T-helper 2 cell (primary cell): ENCODE data around the gene LYZL6.
A peak's percentile ranks its signal among the peaks of the same experiment; 100 is the strongest.

Experiments used
- DNase-seq, 5 experiments: peaks; one replicate each; pipeline versions ENCODE4 v3.0.0 to v3.0.0-alpha.2; 2012 to 2022
- total RNA-seq, 2 donors: gene quantifications; one replicate each; lab custom pipeline; 2026; lab: John Stamatoyannopoulos, UW

LYZL6 gene, protein sequence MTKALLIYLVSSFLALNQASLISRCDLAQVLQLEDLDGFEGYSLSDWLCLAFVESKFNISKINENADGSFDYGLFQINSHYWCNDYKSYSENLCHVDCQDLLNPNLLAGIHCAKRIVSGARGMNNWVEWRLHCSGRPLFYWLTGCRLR
- total RNA-seq = 0 reads per million in 2 donors

DNA sequence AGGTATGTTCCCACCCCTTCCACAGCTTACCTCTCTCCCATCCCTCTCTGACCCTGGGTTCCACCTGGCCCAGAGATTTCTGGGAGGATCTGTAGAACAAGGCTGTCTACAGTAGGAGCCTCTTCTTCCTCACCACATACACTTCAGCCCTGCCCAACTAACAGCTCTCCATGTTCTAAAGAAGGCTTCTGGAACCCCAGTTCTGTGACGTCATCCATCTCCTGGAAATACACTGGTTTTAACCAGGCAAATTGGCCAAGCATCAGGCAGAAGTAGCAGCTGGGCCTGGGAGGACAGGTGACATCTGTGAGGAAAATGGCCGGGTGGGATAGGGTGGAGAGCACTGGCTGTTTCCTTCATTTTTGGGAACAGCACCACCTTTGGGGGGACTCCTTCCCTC lies at the start of gene LYZL6:
Gene LYZL6 (minus strand): TSS at position 177 of the 400 bp plus-strand sequence. CDS start 4,357 bp downstream, outside the sequence.
- no peak for DNase-seq

DNA sequence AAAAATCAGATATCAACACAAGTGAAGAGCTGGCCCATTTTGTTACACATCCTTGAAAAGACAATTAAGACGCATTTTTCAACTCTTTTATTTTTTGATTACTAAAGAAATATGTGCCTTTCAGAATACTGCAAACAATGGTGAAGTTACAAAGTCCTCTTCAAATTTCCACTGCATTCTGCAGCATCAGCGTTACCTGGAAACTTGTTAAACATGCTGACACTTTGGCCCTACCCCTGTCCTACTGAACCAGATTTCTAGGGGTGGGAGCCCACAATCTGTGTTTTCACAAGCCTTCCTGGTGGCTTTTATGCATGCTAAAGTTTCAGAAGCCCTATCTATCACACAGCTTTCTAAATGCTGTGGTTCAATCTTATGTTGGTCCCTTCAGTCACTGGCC lies 47.6 kb upstream of the LYZL6 start:
- no peak for DNase-seq

DNA sequence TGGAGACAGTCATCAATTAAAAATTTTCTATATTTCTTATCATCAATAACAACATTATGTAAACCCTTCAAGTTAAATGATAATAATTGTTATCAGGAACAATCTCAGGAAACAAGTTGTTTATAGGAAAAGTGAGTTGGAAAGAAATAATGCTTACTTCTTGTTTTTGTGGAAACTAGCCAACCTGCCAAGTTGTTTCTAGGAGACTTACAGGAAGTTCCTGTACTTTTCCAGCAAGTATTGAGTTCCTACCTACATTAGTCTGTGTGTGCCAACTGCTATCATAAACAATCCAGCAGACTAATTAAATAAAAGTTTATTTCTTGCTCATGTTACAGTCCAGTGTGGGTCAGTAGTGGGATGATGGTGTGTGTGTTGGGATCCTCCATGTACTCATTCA lies 44.7 kb upstream of the LYZL6 start:
- DNase-seq = no peak

DNA sequence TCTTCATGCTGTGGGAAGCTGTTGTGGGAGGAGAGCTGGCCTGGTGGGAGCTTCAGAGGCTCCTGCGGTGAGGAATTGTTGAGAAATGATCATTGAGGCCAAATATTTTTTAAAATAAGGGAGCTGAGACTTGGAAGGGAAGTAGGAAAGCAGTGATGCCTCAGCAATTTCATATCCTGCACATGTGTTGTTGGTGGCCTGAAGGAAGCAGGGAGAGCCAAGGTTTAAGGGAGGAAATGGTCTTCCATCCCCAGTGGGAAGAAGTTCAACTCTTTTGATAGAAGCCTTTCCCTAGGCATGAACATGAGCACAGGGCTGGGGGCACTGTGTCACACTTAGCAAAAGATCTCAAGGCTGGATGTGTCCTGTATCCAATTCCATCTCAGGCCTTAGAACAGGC lies 43.1 kb upstream of the LYZL6 start, which contains the start of gene CCL14:
Gene CCL14 (minus strand): TSS at position 87 of the 400 bp plus-strand sequence. CDS start 80 bp downstream, at position 7.
- no peak for DNase-seq

DNA sequence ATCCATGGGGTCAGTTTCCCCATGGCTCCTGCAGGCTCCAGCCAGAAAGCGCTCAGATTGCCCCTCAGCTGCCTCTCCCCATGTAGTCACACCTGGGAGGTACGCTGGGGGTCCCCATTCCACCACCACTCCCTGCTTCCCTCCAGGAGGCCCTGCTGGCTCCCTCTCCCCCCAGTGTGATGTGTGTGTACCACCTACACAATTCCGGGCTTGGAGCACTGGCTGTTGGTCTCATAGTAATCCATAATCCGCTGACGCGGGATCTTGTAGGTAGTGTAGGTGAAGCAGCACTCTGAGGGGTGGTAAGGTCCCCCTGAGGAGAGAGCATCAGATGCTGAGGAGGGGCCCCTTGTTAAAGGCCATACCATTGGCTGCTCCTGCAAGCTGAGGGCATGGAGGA lies 40.6 kb upstream of the LYZL6 start:
- no peak for DNase-seq

DNA sequence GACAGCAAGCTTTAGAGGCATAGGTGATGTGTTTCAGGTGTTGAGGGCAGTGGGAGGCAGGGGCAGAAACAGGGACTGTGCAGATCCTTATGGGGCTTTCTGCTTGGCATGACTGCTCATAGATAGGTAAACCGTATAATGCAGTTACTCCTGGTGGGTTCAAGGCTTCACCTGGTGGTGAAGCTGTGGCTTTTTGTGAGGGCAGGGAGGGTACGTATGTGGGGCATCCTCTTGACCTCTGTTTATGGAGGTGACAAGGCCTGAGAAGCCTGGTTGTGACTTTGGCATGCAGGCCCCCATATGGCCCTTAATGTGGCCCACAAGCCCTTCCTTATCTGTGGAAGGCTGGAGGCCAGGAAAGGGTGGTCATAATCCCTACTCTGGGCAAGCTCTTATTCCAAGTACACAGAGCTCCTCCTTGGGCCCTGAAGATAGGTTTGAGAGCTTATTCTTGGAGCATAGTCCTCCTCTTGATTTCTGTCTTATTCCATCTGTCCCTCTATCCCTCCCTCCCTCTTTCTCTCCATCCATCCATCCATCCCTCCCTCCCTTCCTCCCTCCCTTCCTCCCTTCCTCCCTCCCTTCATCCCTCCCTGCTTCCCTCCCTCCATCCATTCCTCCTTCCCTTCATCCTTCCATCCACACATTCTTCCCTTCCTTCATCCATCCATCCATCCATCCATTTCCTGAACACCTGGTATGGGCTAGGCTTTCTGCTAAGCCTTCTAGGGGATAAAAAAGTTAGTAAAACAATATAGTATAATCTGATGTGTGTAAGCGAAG lies 39.1 kb upstream of the LYZL6 start:
- no peak for DNase-seq

DNA sequence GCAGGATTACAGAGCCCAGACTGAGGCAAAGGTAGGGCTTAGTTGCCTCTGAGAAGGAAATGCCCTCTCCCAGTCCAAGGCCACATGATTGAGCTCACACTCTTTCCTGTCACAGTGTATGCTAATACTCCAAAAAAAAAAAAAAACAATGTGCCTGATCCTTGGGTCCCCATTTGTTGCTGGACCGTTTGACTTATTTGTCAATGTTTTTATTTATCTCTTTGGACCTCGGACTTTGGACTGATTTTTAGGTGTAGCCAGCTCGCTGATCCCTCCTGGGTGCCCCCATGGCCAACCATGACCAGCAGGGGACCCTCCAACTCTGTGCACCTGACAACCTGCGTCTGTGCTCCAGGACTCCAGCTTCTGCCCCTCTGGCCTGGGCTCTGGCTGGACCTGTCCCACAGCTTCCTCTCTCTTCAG lies 38.4 kb upstream of the LYZL6 start:
- DNase-seq = no peak

DNA sequence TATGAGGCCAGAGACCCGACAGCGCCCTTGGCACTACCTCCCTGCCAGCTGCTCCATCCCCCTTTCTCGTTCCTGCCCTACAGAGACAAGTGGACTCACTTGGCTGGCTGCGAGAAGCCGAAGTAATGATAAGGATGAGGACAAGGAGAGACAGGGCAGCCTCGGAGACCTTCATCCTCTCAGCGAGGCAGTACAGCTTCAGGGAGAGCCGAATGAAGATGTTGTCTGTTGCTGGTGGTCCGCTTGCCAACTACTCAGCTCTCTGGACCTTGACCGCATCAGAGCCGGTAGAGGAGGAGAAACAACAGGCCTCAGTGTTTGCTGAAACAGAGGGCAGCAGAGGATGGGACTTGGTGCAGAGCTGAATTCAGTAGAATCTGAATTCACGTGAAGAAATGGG lies 37.7 kb upstream of the LYZL6 start, which contains the start of gene CCL16:
Gene CCL16 (minus strand): TSS at position 252 of the 400 bp plus-strand sequence. CDS start 77 bp downstream, at position 175.
- no peak for DNase-seq

DNA sequence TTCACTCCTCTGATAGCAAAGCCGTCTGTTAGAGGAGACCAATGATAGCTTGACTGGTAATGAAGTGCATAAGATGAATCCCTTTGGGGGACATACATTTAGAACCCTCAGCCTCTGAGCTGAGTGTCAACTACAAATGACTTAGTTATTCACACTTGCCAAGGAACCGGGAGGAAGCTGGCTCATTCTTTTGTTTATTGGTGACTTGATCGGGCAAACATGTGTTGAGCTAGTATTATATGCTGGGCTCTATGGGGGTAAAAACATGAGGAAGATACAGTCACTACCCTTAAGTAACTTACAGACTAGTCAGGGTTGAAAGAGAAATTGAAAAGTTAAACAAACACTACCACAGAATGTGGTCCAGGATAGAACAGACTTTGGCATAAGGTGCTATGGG lies 34.8 kb upstream of the LYZL6 start:
- DNase-seq = no peak

DNA sequence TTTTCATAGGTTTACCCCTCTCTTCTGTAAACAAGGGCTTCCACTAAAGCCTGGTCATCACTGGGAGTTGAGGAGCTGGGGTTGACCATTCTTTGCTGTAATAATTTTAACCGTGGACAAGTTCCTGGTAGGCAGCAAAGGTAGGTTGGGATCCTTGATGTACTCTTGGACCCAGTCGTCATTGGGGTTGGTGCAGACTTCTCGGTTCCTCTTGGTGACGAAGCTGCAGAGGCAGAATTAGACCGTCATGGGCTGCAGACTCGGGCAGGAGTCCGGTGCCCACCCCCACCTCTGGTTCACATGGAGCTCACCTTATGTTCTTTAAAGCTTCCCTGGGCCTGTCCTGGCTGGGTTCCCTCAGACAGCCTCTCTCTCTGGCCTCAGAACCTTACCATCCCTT lies 34.0 kb upstream of the LYZL6 start:
- no peak for DNase-seq

DNA sequence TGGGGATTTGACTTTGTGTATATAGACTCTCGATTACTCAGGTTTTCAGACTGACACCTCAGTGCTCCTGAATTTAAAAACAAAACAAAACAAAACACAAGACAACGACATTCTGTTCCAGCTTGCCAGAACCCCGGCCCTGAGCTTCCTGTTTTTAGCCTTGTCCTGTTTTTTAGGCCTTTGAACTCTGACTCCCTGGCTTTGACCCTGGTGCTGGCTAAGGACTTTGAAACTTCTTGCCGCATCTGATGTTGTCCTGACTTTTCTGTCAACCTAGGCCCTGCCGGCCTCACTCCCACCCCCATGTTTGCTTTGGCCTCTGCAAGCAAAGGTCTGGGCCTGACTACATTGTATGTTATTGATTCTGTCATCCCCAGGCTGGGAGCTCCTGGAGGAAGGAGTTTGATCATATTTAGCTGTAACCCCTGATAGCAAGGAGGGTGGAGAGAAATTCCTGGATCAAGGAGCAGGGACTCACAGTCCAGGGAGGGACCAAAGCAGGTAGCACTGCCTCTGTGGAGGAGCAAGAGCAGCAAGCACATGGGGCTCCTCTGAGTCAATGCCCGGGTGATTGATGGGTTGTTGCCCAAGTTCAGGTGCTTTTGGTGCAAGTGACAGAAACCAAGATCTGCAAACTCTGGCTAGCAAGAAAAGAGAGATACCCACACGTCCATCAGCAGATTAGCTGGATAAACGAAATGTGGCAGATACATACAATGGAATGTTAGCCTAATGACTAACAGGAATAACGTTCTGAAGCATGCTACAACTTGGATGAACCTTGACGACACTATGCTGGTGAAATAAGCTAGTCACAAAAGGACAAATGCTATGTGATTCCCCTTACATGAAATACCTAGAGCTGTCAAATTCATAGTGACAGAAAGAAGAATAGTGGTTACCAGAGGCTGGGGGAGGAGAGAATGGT lies 30.1 kb upstream of the LYZL6 start:
- no peak for DNase-seq

DNA sequence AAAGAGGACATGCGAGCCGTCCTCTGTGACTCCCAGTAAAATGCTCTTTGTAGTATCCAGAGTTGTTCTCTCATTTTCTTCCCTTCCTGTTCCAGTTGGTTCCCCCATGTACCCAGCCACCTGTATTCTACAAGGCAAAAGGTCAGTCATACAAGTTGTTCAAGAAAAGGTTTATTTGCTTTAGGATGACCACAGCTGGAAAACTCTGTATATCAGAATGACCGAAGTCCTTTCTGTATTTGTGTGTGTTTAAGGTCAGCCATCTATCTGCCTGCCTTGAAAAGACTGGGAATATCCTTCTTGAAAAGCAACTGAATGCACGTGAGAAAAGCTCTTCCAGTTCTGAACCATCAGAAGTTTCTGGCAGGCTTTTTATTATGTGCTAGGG lies 29.4 kb upstream of the LYZL6 start:
- no peak for DNase-seq

DNA sequence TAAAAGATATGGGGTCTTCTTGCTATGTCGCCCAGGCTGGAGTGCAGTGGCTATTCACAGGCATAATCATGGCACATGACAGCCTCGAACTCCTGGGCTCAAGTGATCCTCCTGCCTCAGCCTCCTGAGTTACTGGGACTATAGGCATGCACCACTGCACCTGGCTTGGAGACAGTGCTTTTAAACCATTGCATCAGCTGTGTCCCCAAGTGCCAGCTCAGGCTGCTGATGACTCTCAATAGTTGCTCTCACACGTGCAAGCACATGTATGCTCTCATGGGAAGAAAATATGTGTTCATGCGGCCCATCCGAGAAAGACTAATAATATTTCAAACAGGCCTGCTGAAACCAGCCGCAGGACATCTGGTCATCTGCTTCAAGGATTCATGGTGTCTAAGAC lies 29.0 kb upstream of the LYZL6 start:
- no peak for DNase-seq

DNA sequence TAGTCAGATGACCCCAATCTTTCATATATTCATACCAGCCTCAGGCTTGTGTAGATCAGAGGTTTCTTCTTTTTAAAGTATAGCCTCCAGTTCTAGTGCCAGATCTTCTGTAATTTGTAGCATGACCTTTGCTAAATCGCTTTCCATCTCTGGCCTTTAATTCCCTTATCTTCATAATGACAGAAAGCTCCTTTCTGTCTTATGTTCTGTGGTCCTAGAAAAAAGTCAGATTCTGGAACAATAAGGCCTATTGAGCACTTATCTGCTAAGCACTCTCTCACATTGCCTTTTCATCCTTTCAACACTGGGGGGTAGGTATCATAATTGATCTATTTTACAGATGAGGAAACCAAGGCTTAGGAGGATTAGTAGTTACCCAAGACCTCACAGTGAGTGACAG lies 28.6 kb upstream of the LYZL6 start:
- no peak for DNase-seq

DNA sequence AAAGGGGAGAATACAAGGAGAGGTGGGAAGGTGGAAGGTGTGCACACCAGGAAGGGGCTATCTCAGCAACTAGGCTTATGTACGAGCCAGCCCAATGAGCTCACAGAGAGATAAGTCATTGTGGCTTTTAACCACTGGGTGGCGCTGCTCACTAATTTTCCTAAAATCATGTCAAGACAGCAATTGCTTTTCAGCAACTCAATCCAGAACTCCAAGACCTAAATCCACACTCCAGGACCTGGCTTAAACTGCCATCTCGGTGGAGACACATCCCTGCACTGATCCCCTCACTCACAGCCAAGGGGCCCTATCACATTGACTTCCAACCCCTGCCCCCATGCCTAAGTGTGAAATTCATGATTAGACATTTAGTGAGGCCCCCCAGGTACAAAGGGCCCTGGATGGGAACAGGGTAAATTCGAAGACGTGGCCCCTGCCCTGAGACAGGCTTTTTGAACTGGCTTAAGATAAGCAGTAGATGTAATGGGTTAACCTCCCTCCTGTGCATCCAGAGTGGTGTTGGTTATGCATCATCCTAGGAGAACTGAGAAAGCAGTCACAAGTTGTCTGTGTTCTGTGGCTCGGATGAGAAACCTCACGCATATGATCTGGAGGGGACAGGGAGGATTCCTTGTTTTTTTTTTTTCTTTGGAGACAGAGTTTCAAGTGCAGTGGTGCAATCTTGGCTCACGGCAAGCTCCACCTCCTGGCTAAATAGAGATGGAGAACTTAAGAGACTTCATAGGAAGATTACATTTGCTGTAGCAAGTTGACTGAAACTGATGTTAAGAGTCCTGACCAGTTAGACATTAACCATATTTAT lies 26.3 kb upstream of the LYZL6 start:
- peak in 4 of 5 experiments; percentile 35 to 70 (median 46) for DNase-seq

DNA sequence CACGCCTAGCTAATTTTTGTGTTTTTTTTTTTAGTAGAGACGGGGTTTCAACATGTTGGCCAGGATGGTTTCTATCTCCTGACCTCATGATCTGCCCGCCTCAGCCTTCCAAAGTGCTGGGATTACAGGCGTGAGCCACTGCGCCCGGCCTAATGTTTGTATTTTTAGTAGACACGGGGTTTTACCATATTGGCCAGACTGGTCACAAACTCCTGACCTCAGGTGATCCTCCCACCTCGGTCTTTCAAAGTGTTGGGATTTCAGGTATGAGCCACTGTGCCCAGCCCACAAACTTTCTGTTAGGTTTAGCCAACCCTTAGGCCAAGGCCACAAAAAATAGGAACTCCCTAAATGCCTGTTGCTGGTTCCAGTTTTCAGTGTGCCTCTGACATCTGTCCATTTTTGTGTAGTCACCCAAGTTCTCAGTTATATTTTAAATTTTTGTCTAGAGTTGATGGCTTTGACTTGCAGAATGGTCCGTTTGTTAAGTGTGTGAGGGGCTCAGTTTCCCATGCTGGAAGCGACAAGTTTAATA lies 25.1 kb upstream of the LYZL6 start:
- no peak for DNase-seq

DNA sequence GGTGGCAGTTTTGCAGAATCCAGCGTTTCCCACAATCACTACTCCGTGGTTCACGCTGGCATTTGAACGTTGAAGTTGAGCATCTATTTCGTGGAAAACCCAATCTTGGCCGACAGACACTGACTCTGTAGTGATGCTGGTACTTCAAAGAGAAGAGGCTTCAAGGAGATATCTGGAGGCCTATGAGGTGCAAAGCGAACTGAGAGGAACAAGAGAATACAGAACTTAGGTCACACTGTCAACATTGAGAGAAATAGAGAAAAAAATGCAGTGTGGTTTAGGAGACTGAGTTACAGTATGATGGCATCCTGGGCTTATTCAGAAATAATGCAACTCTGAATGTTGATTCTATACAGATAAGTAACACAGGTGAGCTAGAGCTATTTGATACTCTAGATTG lies 21.8 kb upstream of the LYZL6 start:
- DNase-seq = peak in 1 of 5 experiments; percentile 75

DNA sequence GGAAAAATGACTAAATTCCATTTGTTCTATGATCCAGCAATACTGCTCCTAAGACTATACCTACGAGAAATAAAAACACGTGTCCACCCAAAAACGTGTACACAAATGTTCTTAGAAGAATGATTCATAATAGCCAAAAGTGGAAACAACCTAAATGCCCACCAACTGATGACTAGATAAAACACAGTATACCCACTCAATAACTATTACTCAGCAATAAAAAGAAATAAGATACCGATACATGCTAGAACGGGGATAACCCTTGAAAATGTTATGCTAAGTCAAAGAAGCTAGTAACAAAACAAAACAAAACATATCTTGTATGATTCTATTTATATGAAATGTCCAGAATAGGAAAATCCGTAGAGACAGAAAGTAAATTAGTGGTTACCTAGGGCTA lies 20.1 kb upstream of the LYZL6 start:
- peak in 1 of 5 experiments; percentile 9 for DNase-seq

DNA sequence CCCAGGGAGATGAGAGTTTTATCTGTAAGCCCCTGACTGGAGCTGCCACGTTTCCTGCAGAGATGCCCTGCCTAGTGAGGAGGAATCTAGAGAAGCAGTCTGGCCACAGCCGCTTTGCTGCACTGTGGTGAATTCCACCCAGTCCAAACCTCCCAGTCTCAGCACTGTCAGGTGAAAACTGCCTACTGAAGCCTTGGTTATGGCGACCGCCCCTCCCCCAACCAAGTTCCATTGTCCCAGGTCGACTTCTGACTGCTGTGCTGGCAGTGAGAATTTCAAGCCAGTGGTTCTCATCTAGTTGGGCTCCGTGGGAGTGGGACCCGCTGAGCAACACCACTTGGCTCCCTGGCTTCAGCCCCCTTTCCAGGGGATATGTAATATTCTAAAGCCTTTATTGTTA lies 10.2 kb upstream of the LYZL6 start:
- DNase-seq = no peak

DNA sequence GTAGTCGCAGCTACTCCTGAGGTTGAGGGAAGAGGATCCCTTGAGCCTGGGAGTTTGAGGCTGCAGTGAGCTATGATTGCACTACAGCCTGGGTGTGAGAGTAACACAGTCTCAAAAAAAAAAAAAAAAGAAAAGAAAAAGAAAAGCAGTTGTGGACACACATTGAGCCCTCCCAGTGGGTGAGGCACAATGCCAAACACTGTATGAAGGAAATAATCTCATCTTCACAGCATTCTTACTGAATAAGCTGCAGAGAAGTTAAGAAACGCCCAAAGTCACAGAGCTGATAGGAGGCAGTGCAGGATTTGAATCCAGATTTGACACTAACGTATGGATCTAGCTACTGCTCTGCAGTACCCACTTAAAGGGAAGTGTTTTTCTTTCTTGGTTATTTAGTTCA lies 5.9 kb upstream of the LYZL6 start:
- no peak for DNase-seq

DNA sequence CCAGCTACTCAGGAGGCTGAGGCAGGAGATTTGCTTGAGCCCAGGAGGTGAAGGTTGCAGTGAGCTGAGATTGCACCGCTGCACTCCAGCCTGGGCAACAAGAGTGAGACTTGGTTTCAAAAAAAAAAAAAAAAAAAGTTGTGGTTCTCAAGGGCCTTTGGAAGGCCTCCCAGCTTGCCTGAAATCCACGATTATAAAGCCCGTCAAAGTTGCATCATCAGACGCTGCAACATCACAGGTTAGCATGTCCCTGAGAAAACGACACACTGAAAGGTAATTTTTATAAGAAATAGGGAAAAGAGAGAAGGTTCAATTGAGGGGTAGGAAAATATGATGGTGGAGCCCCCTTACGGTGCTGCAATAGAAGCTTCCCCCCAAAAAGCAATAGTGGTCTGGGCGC lies 4.6 kb upstream of the LYZL6 start:
- DNase-seq = no peak

DNA sequence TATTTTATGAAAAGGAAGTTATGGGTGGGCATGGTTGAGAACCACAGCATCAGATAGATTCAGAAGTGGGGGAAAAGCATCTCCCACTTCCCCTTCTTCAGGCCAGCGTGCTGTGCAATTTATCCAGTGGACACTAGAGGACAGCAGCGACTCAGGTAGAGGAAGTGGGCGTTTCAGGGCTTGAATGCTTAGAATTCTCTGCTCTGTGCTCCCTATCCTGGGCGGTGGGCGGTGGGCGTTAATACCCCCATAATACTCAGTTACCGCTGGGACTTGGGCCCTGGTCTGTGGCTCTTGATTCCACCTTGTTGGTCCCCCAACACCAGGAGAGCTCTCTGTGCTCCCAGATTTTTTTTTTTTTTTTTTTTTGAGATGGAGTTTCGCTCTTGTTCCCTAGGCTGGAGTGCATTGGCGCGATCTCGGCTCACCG lies 3.7 kb upstream of the LYZL6 start:
- peak in 3 of 5 experiments; percentile 3 to 61 (median 24) for DNase-seq
